Activated CD8-positive, alpha-beta memory T cell treated with anti-CD3 and anti-CD28 coated beads for 48 hours (primary cell): ENCODE data around the gene RINL.

ENCODE experiments used
- DNase-seq, 3 experiments: peaks; one replicate each; pipeline ENCODE4 v3.0.0-alpha.2; 2020; ENCODE audit warnings: low read depth in 2 of 3, low spot score in 2 of 3

Gene RINL, protein sequence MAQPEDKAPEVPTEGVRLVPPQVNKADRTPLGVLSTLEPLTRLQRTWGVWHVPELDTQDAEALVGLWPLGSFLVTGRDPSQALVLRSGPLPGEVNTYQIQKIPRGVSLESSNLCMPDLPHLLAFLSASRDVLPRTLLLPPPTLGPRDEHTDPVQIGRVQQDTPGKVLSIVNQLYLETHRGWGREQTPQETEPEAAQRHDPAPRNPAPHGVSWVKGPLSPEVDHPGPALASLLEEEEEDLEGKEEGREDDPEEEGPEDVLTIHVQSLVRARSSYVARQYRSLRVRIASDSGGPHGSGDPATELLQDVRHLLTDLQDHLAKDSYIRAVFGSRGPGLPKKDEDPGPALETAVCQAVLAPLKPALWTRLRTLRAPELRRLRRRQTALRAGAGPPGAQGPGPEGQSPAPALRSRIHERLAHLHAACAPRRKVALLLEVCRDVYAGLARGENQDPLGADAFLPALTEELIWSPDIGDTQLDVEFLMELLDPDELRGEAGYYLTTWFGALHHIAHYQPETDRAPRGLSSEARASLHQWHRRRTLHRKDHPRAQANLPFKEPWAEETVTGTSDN

DNA sequence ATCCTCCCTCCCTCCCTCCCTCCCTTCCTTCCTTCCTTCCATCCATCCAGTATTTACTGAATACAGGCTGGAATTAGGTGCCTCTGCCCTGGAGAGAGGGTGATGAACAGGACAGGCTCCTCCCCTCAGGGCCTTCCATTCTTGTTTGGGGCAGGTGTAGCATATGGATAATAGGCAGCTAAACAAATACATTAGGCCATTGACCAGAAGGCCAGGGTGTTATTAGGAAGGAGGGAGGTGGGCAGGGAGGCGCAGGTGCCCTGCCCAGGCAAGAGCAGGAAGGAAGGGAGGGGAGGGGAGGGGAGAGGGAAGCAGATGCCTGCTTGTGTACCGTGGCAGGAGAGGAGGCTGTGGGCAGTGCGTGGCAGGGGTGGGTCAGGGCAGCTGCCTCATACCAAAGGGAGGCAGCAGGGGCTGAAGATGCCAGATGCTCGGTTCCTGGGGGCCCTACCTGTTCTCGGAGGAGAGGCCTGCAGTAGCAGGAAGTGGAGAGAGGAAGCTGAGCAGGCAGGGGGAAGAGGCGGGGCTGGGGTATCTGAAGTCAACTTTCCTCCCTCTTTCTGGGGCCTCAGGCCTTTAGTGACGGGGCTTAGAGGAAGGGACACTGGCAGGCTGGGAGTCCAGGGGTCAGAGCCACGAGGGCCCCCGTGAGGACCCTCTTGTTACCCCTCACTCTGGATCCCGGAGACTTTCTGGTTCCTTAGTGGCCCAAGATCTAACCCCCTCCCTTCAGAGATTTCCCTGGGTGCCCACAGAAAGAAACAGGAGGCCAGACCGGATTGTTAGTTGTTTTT lies at the start of gene RINL:
Gene RINL (minus strand): TSS at position 495 of the 794 bp plus-strand sequence. CDS start 1,533 bp downstream, outside the sequence.
- DNase-seq: no peak

DNA sequence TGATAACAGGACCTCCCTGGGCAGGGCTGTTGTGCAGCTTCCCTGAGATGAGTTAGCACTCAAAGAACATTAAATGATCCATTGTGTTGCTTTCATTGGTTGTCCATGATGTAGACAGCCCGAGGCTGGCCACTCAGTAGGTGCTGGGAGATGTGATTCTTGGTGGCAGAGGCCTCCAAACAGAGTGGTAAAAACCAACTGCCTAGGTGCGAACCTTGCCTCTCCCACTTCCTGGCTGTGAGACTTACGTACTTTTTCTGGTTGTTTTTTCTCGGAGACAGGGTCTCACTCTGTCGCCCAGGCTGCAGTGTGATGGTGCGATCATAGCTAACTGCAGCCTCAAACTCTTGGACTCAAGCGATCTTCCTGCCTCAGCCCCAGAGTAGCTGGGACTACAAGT lies 46.3 kb upstream of the RINL start:
- DNase-seq: no peak

DNA sequence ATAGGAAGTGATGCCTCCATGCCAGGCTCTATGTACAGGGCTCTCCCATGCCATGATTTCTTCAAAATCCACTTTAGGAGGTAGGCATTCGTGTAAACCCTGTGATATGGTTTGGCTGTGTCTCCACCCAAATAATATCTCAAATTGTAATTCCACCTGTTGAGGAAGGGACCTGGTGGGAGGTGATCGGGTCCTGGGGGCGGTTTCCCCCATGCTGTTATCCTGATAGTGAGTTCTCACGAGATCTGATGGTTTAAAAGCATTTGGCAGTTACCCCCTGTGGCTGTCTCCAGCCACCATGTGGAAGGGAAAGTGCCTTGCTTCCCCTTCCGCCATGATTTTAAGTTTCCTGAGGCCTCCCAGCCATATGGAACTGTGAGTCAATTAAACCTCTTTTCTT lies 44.4 kb upstream of the RINL start:
- no peak for DNase-seq

DNA sequence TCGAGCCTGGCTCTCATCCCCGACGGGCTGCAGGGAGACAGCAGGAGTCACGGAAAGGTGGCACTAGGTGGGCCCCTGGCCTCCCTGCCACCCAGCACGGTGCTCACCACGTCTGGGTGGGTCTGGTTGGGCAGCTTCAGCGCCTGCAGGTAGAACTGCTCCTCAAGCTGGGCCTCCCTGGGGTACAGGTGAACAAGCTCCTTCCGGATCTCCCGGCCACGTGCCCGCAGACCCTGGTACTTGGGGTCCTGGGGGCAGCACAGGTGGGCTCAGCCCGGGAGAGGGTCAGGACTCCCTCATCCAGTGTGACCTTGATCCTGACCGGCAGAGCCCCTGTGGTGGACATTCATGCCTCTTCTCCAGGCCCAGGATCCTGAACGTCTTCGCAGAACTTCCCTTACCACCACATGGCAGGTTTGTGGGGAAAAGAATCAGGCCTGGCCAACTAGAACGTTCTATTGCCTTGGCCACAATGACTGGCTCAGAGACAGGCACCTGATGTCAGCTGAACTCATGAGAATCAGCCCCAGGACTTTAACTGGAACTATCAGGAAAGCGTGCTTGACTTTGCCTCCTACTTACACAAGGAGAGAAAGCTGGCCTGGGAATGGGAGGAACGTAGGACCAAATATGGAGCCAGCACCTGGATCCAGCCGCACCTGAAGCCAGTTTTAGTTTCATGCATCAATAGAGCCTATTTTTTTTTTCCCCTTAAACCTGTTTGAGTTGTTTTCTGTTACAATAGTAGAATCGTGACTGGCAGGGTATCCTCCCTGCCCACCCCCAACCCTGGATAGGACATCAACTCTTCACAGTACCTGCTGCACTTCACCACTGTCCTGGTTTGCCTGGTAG lies 43.6 kb upstream of the RINL start:
- DNase-seq: no peak

DNA sequence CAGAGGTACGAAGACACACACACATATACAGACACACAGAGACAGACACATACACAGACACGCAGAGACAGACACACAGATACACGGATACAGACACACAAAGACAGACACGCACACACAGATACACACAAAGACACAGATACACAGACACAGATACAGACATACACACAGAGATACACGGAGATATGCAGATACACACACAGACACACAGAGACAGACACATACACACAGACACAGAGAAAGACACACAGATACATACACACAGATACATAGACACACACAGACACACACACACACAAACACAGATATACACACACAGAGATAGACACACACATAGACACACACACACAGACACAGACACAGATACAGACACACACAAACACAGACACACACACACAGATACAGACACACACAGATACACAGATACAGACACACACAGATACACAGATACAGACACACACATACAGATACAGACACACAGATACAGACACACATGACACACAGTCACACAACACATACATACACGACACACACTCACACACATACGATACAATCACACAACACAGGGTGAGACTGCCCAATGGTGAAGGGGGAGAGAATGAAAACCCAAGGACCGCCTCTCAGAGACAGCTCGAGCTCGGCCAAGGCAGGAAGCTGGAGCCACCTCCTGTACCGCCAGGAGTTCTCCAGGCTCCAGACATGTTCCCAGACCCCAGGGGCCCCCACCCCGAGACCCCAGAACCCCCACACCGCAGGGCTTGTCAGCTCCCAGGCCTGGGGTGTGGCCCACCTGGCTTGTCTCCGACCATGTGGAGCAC lies 42.7 kb upstream of the RINL start:
- DNase-seq: no peak

DNA sequence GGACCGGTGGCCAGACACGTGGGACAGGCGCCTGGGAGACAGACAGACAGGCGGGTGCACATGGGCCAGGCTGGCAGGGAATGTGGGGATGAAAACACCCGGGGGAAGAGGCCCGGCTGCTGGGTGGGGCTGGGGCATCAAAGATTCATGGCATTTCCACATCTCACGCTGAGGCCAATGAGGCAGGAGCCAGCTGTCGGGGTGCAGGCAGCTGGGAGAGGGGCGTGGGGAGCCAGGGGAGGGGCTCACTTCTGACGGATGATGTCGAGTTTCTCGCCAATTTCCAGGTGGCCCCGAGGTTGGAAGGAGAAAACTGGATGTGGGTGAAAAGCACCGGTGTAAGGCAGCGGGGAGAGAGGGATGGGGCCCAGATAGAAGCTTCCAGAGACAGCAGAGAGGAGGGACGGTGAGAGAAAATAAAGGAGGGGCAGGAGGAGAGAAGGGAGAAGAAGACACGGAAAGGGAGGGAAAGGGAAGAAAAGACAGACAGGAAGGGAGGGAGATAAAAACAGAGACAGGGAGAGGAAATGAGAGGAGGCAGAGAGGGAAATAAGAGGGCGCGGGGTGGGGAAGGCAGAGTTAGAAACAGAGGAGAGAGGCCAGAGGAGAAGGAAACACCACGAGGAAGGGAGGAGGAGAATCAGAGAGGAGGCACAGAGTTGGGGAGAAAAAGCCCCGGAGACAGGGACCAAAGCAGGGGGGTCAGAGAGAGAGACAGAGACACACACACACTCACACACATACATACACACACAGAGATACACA lies 41.9 kb upstream of the RINL start:
- DNase-seq: no peak

DNA sequence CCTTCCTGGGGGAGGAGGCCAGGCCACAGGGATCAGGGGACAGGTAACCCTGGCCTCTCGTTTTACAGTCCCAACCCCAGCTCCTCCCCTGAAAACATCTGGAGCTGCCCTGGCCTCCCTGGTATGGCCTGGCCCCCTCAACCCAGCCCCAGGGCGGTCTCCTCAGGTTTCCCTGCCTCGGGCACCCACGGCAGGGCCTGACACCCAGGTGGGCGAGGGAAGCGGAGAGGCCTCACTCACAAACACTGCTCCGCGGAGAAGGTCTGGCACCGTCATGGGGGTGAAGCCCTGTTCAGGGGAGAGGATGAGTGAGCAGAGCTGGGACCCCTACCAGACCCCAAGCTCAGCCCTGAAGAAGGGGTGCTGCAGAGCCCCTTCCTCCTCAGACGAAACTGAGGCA lies 40.5 kb upstream of the RINL start:
- no peak for DNase-seq

DNA sequence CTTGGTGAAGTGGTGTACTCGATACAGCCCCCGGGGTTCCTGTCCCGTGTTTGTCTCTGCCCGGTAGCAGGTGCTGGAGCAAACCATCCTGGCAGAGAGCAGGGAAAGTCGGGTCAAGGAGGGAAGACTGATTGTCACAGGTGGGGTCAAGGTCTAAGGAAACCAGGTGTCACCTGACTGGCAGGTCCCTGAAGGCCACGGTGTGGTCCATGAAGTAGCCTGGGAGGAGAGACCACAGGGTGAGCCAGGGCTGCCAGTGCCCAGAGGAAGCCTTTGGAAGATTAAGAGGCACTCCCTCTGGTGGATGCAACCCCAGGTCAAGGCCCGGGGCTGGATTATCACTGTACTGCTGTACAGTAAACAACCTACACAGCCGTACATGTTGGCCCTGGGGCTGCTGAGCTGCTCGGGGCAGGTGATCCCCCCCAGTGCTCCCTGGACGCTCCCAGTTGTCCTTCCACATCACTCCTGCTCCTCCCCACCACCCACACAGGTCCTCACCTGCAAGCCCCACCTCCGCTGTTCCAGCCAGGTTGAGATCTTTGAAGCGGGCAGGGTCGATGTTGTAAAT lies 39.9 kb upstream of the RINL start:
- DNase-seq: no peak

DNA sequence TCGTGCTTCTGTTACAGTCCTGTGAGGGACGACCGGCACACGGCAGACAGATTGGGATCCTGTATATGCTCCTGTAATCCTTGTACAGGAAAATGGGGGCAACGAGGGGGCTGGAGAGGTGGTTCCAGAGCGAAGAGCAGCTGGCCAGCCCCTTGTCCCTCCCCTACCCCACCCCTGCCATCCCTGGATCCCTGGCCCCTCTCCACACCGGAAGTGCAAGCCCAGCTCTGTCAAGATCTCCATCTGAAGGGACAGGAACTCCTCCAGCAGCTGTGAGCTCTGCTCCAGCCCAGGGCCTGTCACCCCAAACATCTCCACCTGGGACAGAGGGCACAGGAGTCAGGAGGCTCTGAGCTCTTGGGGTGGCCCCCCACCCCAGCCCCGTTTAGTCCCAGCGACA lies 39.4 kb upstream of the RINL start:
- no peak for DNase-seq

DNA sequence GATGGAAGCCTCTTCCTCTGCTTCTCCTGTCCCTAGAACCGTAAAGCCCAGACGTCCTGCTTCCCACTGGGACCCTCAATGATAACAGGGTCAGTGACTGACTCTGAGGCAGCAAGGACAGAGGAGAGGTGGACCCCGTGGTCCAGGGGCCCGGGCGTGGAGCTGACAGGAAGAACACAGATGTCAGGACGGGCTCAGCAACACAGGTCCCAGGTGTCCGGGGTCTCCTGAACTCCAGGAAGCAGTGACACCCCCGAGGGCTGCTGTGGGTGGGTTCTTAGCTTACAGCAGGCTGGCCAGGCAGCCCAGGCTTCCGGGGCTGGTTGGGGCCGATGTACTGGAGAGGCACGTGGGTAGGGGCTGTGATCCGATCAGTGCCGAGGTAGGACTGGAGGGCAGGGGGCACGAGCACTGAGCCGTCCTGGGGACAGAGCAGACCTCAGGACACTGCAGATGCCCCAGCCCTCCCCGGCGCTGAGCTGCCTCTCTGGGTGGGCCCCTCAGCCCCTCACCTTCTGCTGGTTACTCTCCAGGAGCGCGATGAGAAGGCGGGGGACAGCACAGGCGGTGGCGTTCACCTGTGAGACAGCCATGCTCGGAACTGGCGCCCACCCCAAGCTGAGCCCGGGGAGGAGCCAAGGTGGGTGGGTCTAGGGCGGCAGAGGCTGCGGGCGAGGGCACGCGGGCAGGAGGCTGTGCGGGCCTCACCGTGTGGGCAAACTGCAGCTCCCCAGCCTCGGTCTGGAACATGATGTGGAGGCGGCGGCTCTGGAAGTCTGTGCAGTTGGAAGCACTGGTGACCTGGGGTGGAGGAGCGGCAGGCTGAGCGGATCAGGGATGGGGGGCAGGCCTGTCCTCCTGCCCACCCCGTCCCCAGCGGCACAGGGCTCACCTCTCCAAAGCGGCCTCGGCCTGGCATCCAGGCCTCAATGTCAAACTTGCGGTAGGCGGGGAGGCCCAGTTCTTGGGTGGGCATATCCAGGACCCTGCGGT lies 37.5 kb upstream of the RINL start:
- DNase-seq: no peak

DNA sequence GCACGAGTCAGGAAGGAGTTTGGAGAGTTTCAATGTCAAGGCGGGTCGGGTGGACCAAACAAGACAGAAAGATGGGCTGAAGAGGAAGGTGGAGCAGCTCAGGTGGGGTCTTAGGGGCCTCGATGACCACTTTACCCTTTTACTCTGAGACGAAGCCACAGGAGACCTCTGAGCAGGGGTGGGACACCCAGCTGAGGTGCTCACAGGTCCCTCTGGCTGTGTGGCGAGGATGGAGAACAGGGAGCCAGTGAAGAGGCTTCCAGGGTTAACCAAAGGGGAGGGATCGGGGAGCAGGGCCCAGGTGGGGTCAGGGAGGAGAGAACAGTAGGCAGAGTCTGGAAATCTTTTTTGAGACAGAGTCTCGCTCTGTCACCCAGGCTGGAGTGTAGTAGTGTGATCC lies 35.9 kb upstream of the RINL start:
- DNase-seq: no peak

DNA sequence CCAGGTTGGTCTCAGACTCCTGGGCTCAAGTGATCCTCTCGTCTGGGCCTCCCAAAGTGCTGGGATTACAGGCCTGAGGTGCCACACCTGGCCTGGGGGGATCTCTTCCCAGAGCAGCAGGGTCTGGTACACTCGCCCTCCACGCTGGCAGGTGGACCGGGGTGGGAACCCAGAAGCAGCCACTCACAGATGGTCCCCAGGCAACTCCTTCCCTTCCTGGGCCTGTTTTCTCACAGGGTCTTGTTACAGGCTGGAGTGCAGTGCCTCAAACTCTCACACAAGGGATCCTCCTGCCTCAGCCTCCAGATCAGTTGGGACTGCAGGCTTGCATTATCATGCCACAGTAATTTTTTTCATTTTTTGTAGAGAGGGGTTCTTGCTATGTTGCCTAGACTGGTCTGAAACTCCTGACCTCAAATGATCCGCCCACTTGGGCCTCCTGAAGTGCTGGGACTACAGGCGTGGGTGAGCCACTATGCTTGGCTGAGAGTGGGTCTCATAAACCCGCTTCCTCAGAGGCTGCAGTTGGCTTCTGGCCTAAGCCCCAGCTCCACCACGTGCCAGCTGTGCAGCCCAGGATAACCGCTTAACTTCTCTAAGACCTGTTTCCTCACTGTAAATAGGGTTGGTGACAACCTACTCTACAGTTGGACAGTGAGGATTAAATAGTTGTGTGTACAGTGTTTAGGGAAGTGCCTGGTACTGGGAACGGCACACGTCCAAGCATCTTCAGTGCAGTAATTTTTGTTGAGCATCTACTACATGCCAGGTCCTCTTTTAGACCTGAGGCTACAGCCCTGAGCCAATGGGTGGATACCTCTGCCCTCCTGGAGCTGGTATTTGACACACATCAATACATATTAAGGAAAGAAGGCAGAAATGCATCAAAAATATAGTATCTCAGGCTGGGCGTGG lies 34.8 kb upstream of the RINL start:
- no peak for DNase-seq

DNA sequence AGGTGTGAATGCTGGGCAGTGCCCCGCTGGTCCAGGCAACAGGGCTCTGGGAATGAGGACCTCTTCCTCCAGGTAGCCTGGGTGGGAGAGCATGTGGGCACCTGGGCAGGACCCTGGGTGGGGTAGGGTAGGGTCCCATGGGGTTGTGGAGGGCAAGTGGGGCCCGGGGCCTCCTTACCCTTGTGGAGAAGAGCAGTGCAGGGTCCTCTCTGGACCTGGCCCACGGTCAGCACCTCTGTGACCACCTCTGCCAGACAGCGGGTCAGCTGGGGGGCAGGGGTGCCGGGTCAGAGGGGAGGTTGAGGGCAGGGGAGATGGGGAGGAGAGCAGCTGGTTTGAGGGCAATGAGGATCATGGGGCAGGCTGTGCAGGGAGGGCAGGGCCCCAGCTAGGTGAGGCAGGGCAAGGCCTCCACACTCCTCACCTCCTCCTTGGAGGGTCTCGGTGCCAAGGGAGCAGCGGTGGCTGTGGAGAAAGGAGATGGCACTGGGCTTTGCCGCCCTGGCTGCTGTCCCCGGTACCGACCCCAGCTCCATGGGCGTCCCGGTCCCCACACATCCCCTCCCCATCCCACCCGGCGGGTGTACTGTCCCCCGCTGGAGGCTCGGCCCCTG lies 33.4 kb upstream of the RINL start:
- no peak for DNase-seq

DNA sequence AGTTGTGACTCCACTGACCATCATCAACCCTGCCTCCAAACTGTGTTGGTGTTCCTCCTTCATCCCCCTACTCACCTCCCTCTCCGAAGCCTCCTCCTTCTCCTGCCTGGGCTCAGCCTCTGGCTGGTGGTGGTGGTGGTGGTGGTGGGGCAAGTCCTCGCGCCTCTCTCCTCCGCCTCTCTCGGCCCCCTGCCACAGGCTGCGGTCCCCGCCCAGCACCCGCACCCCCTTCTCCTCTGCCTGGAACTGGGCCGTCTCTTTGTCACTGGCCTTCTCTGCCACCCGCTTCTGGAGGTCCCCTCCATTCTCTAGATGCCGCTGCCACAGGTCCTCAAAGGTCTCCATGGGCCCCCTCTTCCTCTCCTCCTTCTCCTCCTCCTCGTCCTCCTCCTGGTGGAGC lies 32.4 kb upstream of the RINL start:
- DNase-seq: no peak

DNA sequence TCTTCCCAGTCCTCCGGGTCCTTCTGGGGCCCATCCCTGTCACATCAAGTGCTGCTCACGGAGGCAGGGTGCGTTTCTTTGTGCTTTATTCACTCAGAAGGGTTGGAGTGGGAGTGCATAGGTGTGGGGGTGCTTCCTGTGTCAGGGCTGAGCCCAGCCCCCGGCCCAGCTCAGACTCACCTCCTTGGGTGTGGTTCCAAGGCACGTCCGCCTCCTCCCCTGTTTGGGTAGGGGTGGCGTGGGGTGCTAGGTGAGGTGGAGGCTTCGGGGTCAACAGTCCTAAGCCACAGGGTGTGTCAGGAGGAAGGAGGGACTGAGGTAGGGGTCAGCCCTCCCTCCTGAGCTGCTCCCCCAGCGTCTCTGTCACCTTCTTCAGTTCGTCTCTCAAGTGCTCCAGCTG lies 30.8 kb upstream of the RINL start:
- DNase-seq: no peak

DNA sequence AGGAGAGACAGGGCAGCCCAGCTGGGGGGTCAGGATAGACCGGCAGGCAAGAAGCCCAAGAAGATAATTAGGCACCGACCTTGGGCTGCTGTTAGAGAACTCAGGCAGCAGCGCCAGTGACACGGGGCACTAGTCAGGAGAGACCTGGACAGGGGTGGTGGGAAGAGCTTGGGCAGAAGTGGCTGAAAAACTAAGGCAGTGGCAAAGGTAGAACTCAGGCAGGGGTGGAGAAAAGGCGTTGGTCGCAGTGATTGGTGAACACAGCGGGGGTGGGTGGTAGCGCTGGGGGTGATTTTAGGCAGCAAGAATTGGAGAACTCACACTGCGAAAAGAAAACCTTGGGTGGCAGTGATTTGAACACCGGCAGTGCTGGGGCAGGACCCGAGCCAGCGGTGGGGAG lies 29.6 kb upstream of the RINL start:
- no peak for DNase-seq

DNA sequence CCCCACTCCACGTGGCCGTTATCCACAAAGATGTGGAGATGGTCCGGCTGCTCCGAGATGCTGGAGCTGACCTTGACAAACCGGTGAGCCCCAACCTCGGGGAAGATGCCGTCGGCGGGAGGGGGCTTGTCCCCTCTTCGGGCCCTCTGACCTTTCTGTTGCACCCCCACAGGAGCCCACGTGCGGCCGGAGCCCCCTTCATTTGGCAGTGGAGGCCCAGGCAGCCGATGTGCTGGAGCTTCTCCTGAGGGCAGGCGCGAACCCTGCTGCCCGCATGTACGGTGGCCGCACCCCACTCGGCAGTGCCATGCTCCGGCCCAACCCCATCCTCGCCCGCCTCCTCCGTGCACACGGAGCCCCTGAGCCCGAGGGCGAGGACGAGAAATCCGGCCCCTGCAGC lies 29.2 kb upstream of the RINL start:
- no peak for DNase-seq
